ENCODE data around the gene PIPOX. TPM values are rescaled to one million over a fixed set of nuclear protein-coding genes. Genes with fewer than 3 reads are reported as not detected.

Gene PIPOX
- total RNA-seq, 4 donors from 2014 or later = 0.52 to 11.2 (median 6.7) TPM

DNA sequence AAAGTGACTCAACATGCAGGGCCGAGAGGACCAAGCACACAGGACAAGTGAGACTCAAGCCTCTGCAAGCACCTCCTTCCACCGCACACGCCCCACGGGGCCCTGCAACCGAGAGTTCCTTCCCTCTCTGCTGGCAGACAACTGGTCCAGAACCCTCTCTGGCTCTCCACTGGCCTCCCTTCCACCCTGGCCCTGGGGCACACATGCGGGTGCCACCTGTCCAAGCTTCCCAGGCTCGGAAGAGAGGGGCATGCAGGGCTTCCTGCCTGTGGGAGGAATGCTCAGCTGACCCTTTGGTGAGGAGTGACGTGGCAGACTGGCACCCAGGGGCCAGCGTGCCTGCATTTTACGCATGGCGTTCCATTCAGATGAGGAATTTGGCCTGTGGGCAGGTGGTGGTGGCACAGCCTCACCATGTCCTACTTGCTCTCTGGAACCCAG is 59.8 kb downstream of the PIPOX start:
- H3K36me3 ChIP-seq = peaks cover 0 to 100% of the 10 kb centered on the region in 2 donors
- no peaks in the 10 kb centered on the region for H3K27me3 ChIP-seq
- TF ChIP-seq POLR2A (IDR thresholded peaks at IDR 0.05) (no peak), CTCF (IDR thresholded peaks at IDR 0.05) (no peak), POLR2AphosphoS5 (IDR thresholded peaks at IDR 0.05) (no peak), EP300 (IDR thresholded peaks at IDR 0.05) (no peak)
- H3K9me3 ChIP-seq = no peaks in the 10 kb centered on the region
- H3K4me1 ChIP-seq = no peaks in the 10 kb centered on the region
- no peak for ATAC-seq
- H3K4me3 ChIP-seq = no peak overlapping the region
- 80% methylated on average over 5 of the region's 11 CpGs; no CpG with 5 or more reads in 1 of the 2 donors for whole genome bisulfite sequencing, 2 donors (ENCODE audit: low coverage in 1 of 2)
- no peak overlapping the region for H3K27ac ChIP-seq

DNA sequence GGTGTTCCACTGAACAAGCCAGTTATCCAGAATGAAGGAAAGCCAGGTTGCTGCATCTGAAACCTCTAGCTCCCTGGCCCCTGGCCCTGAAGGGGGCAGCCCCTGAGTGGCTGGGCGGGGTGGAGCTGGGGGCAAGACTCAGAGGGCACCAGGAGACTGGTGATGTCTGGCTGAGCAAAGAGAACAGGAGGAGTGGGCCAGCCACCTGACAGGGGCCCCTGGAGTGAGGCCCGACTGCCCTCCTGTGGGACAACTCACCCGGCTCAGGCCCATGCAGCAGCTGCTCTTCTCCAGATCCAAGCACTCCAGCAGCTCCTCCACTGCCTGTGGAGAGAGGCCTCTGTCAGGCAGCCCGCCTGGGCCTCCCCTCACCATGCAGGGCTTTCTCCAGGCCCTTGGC is 60.4 kb downstream of the PIPOX start:
- H3K9me3 ChIP-seq = no peaks in the 10 kb centered on the region
- peaks cover 0 to 5% (median 0%) of the 10 kb centered on the region in 3 donors for H3K4me1 ChIP-seq
- H3K4me3 ChIP-seq = no peak overlapping the region
- TF ChIP-seq CTCF (IDR thresholded peaks at IDR 0.05) (no peak), POLR2AphosphoS5 (IDR thresholded peaks at IDR 0.05) (no peak), POLR2A (IDR thresholded peaks at IDR 0.05) (no peak), EP300 (IDR thresholded peaks at IDR 0.05) (no peak)
- peaks cover 0 to 100% of the 10 kb centered on the region in 2 donors for H3K36me3 ChIP-seq
- WGBS, 2 donors (ENCODE audit: low coverage in 1 of 2) = no CpG with 5 or more reads among the region's 4 CpGs
- no peaks in the 10 kb centered on the region for H3K27me3 ChIP-seq
- H3K27ac ChIP-seq = no peak overlapping the region
- ATAC-seq = no peak

Other genes with a start within 250 kb of the PIPOX start
- gene FAM222B, start 200.4 kb upstream of the PIPOX start, total RNA-seq = 10 to 100 TPM; 15.5 to 47.6 (median 21.6) TPM
- 10 to 100 TPM; 25.8 to 48.3 (median 29.2) TPM for gene ERAL1, start 188.1 kb upstream of the PIPOX start, total RNA-seq
- gene FLOT2, start 145.4 kb upstream of the PIPOX start, total RNA-seq = 100 to 1,000 TPM in 2 of 4 donors, 10 to 100 TPM in 2; 71.6 to 107 (median 91.2) TPM
- 1 to 10 TPM; 3.9 to 6.5 (median 5.2) TPM for gene DHRS13, start 140.1 kb upstream of the PIPOX start, total RNA-seq
- gene PHF12, start 91.6 kb upstream of the PIPOX start, total RNA-seq = 10 to 100 TPM; 20.2 to 46.9 (median 37.8) TPM
- gene SEZ6, start 37.1 kb upstream of the PIPOX start, total RNA-seq = under 1 TPM in 1 of 4 donors, not detected in 3; 0.13 TPM
- gene MYO18A, start 137.3 kb downstream of the PIPOX start, total RNA-seq = 10 to 100 TPM; 45.5 to 70.5 (median 56.5) TPM
- not detected for gene CRYBA1, start 203.7 kb downstream of the PIPOX start, total RNA-seq

Measured in gastroesophageal sphincter (tissue), 4 donors.